ENCODE data around the gene COL26A1. TPM values are rescaled to one million over a fixed set of nuclear protein-coding genes. Genes with fewer than 3 reads are reported as not detected.

COL26A1 gene
- polyA plus RNA-seq, 1 donor from 2014 or later: 36.6 TPM

DNA sequence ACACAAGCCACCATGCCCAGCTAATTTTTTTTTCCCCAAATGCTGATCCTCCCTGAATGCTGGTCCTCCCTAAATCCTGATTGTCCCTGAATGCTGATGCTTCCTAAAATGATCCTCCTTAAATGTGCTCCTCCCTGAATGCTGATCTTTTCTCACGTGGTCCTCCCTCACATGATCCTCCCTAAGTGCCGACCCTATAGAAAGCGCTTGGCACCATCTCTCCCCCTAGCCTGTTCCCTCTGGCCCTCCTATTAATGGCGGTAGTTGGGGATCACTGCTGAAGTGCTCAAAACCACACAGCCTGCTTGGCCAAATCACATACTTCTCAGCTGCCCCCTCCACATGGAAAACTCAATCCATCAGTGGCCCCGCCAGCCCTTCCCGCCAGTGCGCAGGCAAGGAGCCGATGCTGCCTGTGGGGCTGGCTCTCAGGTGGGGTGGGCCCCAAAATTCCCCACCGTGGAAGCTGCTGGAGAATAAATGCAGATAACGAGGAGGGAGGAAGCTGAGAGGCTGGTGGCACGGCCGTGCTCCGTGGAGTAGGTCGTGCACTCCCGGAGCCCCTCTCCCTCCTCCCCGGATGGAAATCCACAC, 42.9 kb downstream of the COL26A1 start:
- no peak overlapping the region for H3K27ac ChIP-seq (ENCODE audit: low read length)
- H3K36me3 ChIP-seq (ENCODE audit: insufficient read depth, low read length): no peaks in the 10 kb centered on the region
- no peaks in the 10 kb centered on the region for H3K79me2 ChIP-seq (replicated peaks; ENCODE audit: insufficient read depth, low read length)
- no peaks in the 10 kb centered on the region for H4K20me1 ChIP-seq (ENCODE audit: insufficient read depth)
- no peaks in the 10 kb centered on the region for H3K9me2 ChIP-seq (ENCODE audit: insufficient read depth, low read length)
- no peaks in the 10 kb centered on the region for H3K27me3 ChIP-seq (ENCODE audit: insufficient read depth, low read depth, low read length)
- H3K9me3 ChIP-seq (ENCODE audit: low read length): peaks cover 2% of the 10 kb centered on the region
- no peak overlapping the region for H3K4me2 ChIP-seq (ENCODE audit: low read length)
- no peak overlapping the region for H2AFZ ChIP-seq (ENCODE audit: low read depth, low read length)
- no peak overlapping the region for H3K4me3 ChIP-seq (ENCODE audit: low read length)
- TF ChIP-seq EZH2 (IDR thresholded peaks at IDR 0.05; ENCODE audit: borderline replicate concordance, insufficient read depth, low read length, poor library complexity, severe bottlenecking) (no peak), POLR2AphosphoS5 (IDR thresholded peaks at IDR 0.05) (no peak), EP300 (conservative IDR thresholded peaks at IDR 0.05; ENCODE audit: poor library complexity, severe bottlenecking) (no peak), SMC3 (conservative IDR thresholded peaks at IDR 0.05; ENCODE audit: poor library complexity) (no peak), MXI1 (conservative IDR thresholded peaks at IDR 0.05; ENCODE audit: poor library complexity, severe bottlenecking) (no peak), TAF1 (IDR thresholded peaks at IDR 0.05; ENCODE audit: low read depth) (no peak), CTCF (IDR thresholded peaks at IDR 0.05; ENCODE audit: poor library complexity, severe bottlenecking) (no peak), RAD21 (conservative IDR thresholded peaks at IDR 0.05) (no peak), REST (IDR thresholded peaks at IDR 0.05; ENCODE audit: borderline replicate concordance) (no peak)
- H3K9ac ChIP-seq (ENCODE audit: low read length): no peak overlapping the region
- no peaks in the 10 kb centered on the region for H3F3A ChIP-seq (ENCODE audit: insufficient read depth, low read length, poor library complexity, severe bottlenecking)

- no peaks in the 10 kb centered on the region for H3K79me2 ChIP-seq (replicated peaks; ENCODE audit: insufficient read depth, low read length)
- no peaks in the 10 kb centered on the region for H3K27me3 ChIP-seq (ENCODE audit: insufficient read depth, low read depth, low read length)
- TF ChIP-seq CTCF (IDR thresholded peaks at IDR 0.05; ENCODE audit: poor library complexity, severe bottlenecking): no peak
- no peak for TF ChIP-seq MXI1 (conservative IDR thresholded peaks at IDR 0.05; ENCODE audit: poor library complexity, severe bottlenecking)
- TF ChIP-seq SMC3 (conservative IDR thresholded peaks at IDR 0.05; ENCODE audit: poor library complexity): no peak
- TF ChIP-seq RAD21 (conservative IDR thresholded peaks at IDR 0.05): no peak
- TF ChIP-seq REST (IDR thresholded peaks at IDR 0.05; ENCODE audit: borderline replicate concordance): no peak
- no peak for TF ChIP-seq TAF1 (IDR thresholded peaks at IDR 0.05; ENCODE audit: low read depth)
- no peak for TF ChIP-seq EP300 (conservative IDR thresholded peaks at IDR 0.05; ENCODE audit: poor library complexity, severe bottlenecking)
- no peak for TF ChIP-seq EZH2 (IDR thresholded peaks at IDR 0.05; ENCODE audit: borderline replicate concordance, insufficient read depth, low read length, poor library complexity, severe bottlenecking)
- no peak for TF ChIP-seq POLR2AphosphoS5 (IDR thresholded peaks at IDR 0.05)
- no peak overlapping the region for H2AFZ ChIP-seq (ENCODE audit: low read depth, low read length)
- no peaks in the 10 kb centered on the region for H3F3A ChIP-seq (ENCODE audit: insufficient read depth, low read length, poor library complexity, severe bottlenecking)
- peaks cover 2% of the 10 kb centered on the region for H3K9me3 ChIP-seq (ENCODE audit: low read length)
- no peaks in the 10 kb centered on the region for H4K20me1 ChIP-seq (ENCODE audit: insufficient read depth)
- no peaks in the 10 kb centered on the region for H3K36me3 ChIP-seq (ENCODE audit: insufficient read depth, low read length)
- no peak overlapping the region for H3K9ac ChIP-seq (ENCODE audit: low read length)
- no peak overlapping the region for H3K27ac ChIP-seq (ENCODE audit: low read length)
- no peak overlapping the region for H3K4me2 ChIP-seq (ENCODE audit: low read length)
- no peak overlapping the region for H3K4me3 ChIP-seq (ENCODE audit: low read length)
- H3K9me2 ChIP-seq (ENCODE audit: insufficient read depth, low read length): no peaks in the 10 kb centered on the region
These were observed 48.2 kb downstream of the COL26A1 start for GRCh38 chr7:101410743-101411507.

Data from neural cell (in vitro differentiated cells).